KMS-11 (cell line): ENCODE results near the gene ATL2.
"Not testable (repeated sequence)": the region's sequence is repeated elsewhere in the genome, so short reads cannot be mapped to it uniquely, and the experiment has no call there.

Experiments used
- H2AFZ ChIP-seq: fragments of 200-600 bp; sonication (generic); 2 replicates; pipeline ENCODE4 v1.6.1; 2016; ENCODE audit warnings: antibody characterized with exemption, mixed run types, low read depth
- H3K27ac ChIP-seq: fragments of 200-600 bp; sonication (generic); 2 replicates; pipeline ENCODE4 v1.6.1; 2016; ENCODE audit warnings: mild to moderate bottlenecking, mixed run types
- H3K27me3 ChIP-seq: fragments of 200-600 bp; sonication (generic); 2 replicates; pipeline ENCODE4 v1.6.1; 2017; ENCODE audit warnings: mild to moderate bottlenecking, low read depth, mixed run types, moderate library complexity; ENCODE audit not compliant: insufficient read depth
- H3K36me3 ChIP-seq: fragments of 200-600 bp; sonication (generic); 2 replicates; pipeline ENCODE4 v1.6.1; 2017; ENCODE audit warnings: mild to moderate bottlenecking, mixed run types; ENCODE audit not compliant: insufficient read depth
- H3K4me1 ChIP-seq: fragments of 200-600 bp; sonication (generic); 2 replicates; pipeline ENCODE4 v1.6.1; 2016; ENCODE audit warnings: mild to moderate bottlenecking, low read depth, mixed run types; ENCODE audit not compliant: poor library complexity, severe bottlenecking
- H3K4me2 ChIP-seq: fragments of 200-600 bp; sonication (generic); 2 replicates; pipeline ENCODE4 v1.7.0; 2016; ENCODE audit warnings: mild to moderate bottlenecking, mixed run types
- H3K4me3 ChIP-seq: fragments of 200-600 bp; sonication (generic); IDR thresholded peaks from 2 replicates; pipeline ENCODE4 v1.6.1; 2017; ENCODE audit warnings: low read depth, low read length, mixed read lengths; ENCODE audit not compliant: insufficient read depth
- H3K79me2 ChIP-seq: fragments of 200-600 bp; sonication (generic); 2 replicates; pipeline ENCODE4 v1.6.1; 2016; ENCODE audit warnings: low read depth, mixed run types; ENCODE audit not compliant: insufficient read depth
- H3K9ac ChIP-seq: fragments of 200-600 bp; sonication (generic); 2 replicates; pipeline ENCODE4 v1.6.1; 2016; ENCODE audit warnings: mild to moderate bottlenecking, mixed run types
- H4K20me1 ChIP-seq: fragments of 200-600 bp; sonication (generic); 2 replicates; pipeline ENCODE4 v1.6.1; 2016; ENCODE audit warnings: mild to moderate bottlenecking, mixed run types; ENCODE audit not compliant: insufficient read depth
- CTCF ChIP-seq: fragments of 200-600 bp; sonication (generic); conservative IDR thresholded peaks from 2 replicates; pipeline ENCODE4 v1.6.1; 2017; ENCODE audit warnings: low read depth, mild to moderate bottlenecking, antibody characterized with exemption, low read length, moderate library complexity, mixed read lengths

Gene ATL2

DNA sequence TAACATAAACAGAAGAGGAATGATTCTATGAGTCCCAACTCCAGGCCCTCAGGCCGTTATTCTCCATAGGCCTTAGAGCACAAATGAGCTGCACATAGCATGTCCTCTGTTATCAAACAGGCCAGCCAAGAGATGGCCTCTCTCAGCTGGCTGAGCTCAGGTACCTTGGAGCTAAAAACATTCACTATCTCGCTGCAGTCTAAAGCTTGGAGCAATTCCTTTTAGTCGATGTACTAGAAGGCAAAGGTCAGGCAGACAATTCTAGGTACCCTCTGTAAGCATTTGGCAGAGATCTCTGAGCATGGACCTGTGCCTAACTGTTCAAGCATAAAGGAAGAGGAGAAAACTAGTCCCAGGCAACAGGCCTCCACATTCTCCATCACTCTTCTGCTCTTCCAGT is 38.0 kb upstream of the ATL2 start:
- H2AFZ ChIP-seq: no peak overlapping the region
- no peak overlapping the region for H3K4me2 ChIP-seq
- no peak overlapping the region for H3K9ac ChIP-seq
- H3K79me2 ChIP-seq: no peaks in the 10 kb centered on the region
- H3K36me3 ChIP-seq: no peaks in the 10 kb centered on the region
- no peaks in the 10 kb centered on the region for H3K27me3 ChIP-seq
- H3K4me3 ChIP-seq: no peak overlapping the region
- TF ChIP-seq CTCF: no peak
- H3K27ac ChIP-seq: no peak overlapping the region
- no peaks in the 10 kb centered on the region for H4K20me1 ChIP-seq
- peaks cover 13% of the 10 kb centered on the region for H3K4me1 ChIP-seq

DNA sequence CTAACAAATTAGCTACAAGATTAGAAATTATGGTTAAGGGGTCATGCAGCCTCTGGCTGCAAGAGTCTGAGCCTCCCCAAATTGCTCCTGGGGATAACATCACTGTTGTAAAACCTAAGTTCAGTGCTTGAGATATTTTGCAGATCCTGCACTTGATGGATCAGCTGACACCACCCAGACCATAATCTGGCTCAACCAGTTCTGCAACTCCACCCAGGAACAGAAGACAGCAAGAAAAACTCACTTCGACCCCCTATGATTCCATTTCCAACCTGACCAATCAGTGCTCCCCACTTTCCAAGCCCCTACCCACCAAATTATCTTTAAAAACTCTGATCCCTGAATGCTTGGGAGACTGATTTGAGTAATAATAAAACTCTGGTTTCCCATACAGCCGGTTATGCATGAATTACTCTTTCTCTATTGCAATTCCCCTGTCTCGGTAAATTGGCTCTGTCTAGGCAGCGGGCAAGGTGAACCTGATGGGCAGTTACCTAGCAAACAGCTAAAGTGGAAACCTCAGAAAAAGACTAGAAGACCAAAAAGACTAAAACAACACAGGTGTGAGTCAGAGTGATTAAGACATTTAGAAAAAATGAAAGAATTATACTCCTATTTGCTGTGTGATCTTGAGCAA is 35.3 kb upstream of the ATL2 start:
- not testable (repeated sequence) for H3K27me3 ChIP-seq, H4K20me1 ChIP-seq, H3K79me2 ChIP-seq, H3K9ac ChIP-seq, H3K27ac ChIP-seq, H3K36me3 ChIP-seq, H3K4me2 ChIP-seq, H2AFZ ChIP-seq, H3K4me3 ChIP-seq
- peaks cover 39% of the 10 kb centered on the region for H3K4me1 ChIP-seq

DNA sequence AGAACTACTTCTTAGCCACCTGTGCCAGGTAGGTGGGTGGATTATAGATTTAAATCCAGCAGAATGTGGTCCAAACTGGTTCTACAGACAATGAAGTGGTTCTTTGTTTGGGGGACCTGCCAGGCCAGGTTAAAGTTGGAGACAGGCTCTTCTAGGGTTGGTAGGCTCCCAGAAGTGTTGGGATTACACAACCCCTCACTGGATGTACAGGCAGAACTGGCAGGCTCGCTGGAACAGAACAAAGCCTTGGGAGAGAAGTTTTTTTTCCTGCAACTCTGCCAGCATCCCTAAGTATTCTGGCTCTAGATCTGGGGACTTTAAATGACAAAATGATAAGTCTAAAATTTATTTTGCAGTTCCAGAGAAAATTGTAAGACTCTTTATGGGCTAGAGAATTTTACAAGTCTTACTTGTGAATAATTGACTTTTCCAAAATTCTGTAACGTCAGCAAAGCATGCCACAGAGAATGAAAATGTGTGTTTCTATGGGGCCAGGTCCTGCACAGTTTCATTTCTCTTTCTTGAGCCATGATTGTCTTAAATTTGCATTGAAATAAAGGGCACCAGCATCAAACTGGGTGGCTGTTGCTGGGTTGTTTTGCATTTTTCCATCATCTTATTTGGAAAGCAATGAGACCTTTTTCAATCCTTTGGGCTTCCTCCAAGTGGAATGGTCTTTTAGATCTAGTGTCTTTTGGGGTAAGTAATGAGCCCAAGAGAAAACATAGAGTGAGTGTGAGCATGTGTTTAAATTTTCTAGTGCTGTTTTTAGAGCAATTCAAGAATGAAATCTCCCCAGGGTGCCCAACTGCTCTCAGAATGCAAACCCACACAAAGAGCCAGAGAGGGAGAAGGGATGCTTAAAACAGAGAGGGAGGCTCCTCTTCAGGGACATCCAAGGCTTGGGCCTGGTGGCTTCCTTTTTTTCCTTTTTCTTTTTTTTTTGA is 32.4 kb upstream of the ATL2 start:
- no peak for TF ChIP-seq CTCF
- no peaks in the 10 kb centered on the region for H3K27me3 ChIP-seq
- peaks cover 54% of the 10 kb centered on the region for H3K4me1 ChIP-seq
- peak overlapping the region; percentile 46 for H3K9ac ChIP-seq
- H3K4me2 ChIP-seq: peak overlapping the region; percentile 87
- peak overlapping the region; percentile 36 for H3K4me3 ChIP-seq
- peak overlapping the region; percentile 80 for H3K27ac ChIP-seq
- no peaks in the 10 kb centered on the region for H3K79me2 ChIP-seq
- no peaks in the 10 kb centered on the region for H4K20me1 ChIP-seq
- H3K36me3 ChIP-seq: no peaks in the 10 kb centered on the region
- peak overlapping the region; percentile 38 for H2AFZ ChIP-seq

DNA sequence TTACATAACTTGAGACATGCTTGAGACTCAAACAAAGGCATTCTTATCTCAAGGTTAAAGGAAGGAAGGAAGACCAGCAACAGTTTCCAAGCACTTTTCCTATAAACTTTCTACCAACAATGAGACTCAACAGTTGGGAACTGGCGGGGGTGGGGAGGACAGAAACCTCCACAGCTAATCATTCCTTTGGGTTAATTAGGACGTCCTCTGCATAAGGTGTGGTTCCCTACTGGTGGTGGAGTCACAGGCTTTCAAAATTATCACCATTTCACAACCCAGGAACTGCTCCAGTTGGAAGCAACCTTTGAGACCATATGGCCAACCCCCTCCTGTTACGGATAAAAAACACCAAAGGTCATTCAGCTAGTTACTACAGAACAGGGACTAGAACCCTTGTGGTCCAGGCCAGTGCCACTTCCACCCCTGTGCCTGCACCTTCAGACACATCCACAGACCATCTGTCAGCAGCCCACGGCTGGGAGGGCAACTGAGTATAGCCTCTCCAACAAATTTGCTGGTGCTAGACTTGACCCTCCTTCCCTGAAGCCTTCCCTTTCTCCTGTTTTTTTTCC is 30.1 kb upstream of the ATL2 start:
- H3K9ac ChIP-seq: no peak overlapping the region
- H4K20me1 ChIP-seq: no peaks in the 10 kb centered on the region
- TF ChIP-seq CTCF: no peak
- H3K27ac ChIP-seq: peak overlapping the region; percentile 80; the same call in 1 of the 2 replicates
- no peaks in the 10 kb centered on the region for H3K36me3 ChIP-seq
- no peaks in the 10 kb centered on the region for H3K79me2 ChIP-seq
- H2AFZ ChIP-seq: peak overlapping the region; percentile 7; the same call in 1 of the 2 replicates
- H3K4me1 ChIP-seq: peaks cover 57% of the 10 kb centered on the region
- peak overlapping the region; percentile 87; the same call in 1 of the 2 replicates for H3K4me2 ChIP-seq
- H3K4me3 ChIP-seq: no peak overlapping the region
- H3K27me3 ChIP-seq: no peaks in the 10 kb centered on the region
